ENCODE measurements around the gene MET. TPM values are rescaled to one million over a fixed set of nuclear protein-coding genes. Genes with fewer than 3 reads are reported as not detected.

MET gene
- total and polyA plus RNA-seq, 4 donors, result 10.2 to 41.9 (median 25.4) TPM

DNA sequence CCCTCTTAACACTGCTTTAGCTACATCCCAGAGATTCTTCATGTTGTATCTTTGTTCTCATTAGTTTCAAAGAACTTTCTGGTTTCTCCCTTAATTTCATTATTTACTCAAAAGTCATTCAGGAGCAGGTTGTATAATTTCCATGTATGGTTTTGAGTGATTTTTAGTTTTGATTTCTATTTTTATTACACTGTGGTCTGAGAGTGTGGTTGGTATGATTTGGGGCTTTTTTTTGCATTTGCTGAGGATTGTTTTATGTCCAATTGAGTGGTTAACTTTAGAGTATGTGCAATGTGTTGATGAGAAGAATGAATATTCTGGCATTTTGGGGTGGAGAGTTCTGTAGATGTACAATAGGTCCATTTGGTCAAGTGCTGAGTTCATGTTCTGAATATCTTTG, 152.5 kb downstream of the MET start:
- Histone ChIP-seq H3K27me3 (ENCODE audit: control insufficient read depth in 4 of 4, insufficient read depth in 4 of 4, low read length in 3 of 4) (no peaks in the 10 kb centered on the region), H3K36me3 (ENCODE audit: control insufficient read depth in 4 of 4, insufficient read depth in 3 of 4, low read depth in 1 of 4, low read length in 3 of 4) (no peaks in the 10 kb centered on the region), H3K4me1 (ENCODE audit: control insufficient read depth in 4 of 4, insufficient read depth in 4 of 4, low read length in 3 of 4) (no peaks in the 10 kb centered on the region), H3K4me3 (ENCODE audit: low read depth in 1 of 3, low read length in 3 of 3) (no peak overlapping the region), H3K9ac (ENCODE audit: low read depth in 1 of 2, low read length in 2 of 2) (no peak overlapping the region), H3K9me3 (ENCODE audit: control insufficient read depth in 4 of 4, low read length in 3 of 4) (no peaks in the 10 kb centered on the region), H3K27ac (ENCODE audit: low read depth in 1 of 2, low read length in 2 of 2) (no peak overlapping the region)
- DNase-seq (ENCODE audit: low spot score), result no peak
- TF ChIP-seq JUND (IDR thresholded peaks at IDR 0.05) (no peak), RAD21 (IDR thresholded peaks at IDR 0.05) (no peak), ATF3 (IDR thresholded peaks at IDR 0.05) (no peak), SP1 (IDR thresholded peaks at IDR 0.05) (no peak), HNF4A (conservative IDR thresholded peaks at IDR 0.05) (no peak), HNF4G (IDR thresholded peaks at IDR 0.05) (no peak), FOXA1 (IDR thresholded peaks at IDR 0.05) (no peak), YY1 (IDR thresholded peaks at IDR 0.05) (no peak), GABPA (IDR thresholded peaks at IDR 0.05 in 1 of 2, conservative IDR thresholded peaks at IDR 0.05 in 1 of 2) (no peak), TAF1 (conservative IDR thresholded peaks at IDR 0.05) (no peak), CTCF (IDR thresholded peaks at IDR 0.05; ENCODE audit: low read depth, low read length, missing input control) (no peak), REST (IDR thresholded peaks at IDR 0.05) (no peak), NR2F2 (IDR thresholded peaks at IDR 0.05) (no peak), RXRA (IDR thresholded peaks at IDR 0.05) (no peak), MAX (IDR thresholded peaks at IDR 0.05) (no peak)
- TF ChIP-seq, protein P1, sequence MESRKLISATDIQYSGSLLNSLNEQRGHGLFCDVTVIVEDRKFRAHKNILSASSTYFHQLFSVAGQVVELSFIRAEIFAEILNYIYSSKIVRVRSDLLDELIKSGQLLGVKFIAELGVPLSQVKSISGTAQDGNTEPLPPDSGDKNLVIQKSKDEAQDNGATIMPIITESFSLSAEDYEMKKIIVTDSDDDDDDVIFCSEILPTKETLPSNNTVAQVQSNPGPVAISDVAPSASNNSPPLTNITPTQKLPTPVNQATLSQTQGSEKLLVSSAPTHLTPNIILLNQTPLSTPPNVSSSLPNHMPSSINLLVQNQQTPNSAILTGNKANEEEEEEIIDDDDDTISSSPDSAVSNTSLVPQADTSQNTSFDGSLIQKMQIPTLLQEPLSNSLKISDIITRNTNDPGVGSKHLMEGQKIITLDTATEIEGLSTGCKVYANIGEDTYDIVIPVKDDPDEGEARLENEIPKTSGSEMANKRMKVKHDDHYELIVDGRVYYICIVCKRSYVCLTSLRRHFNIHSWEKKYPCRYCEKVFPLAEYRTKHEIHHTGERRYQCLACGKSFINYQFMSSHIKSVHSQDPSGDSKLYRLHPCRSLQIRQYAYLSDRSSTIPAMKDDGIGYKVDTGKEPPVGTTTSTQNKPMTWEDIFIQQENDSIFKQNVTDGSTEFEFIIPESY (IDR thresholded peaks at IDR 0.05), result no peak

- H3K4me1 ChIP-seq (ENCODE audit: control insufficient read depth in 4 of 4, insufficient read depth in 4 of 4, low read length in 3 of 4), result no peaks in the 10 kb centered on the region
- H3K27me3 ChIP-seq (ENCODE audit: control insufficient read depth in 4 of 4, insufficient read depth in 4 of 4, low read length in 3 of 4), result no peaks in the 10 kb centered on the region
- 97% methylated on average over 4 of the region's 4 CpGs for WGBS
- H3K9ac ChIP-seq (ENCODE audit: low read depth in 1 of 2, low read length in 2 of 2), result no peak overlapping the region
- no peak for DNase-seq (ENCODE audit: low spot score)
- no peak overlapping the region for H3K4me3 ChIP-seq (ENCODE audit: low read depth in 1 of 3, low read length in 3 of 3)
- H3K27ac ChIP-seq (ENCODE audit: low read depth in 1 of 2, low read length in 2 of 2), result no peak overlapping the region
- TF ChIP-seq FOXA2 (IDR thresholded peaks at IDR 0.05) (no peak), REST (IDR thresholded peaks at IDR 0.05) (no peak), RAD21 (IDR thresholded peaks at IDR 0.05) (no peak), TAF1 (conservative IDR thresholded peaks at IDR 0.05) (no peak), GABPA (IDR thresholded peaks at IDR 0.05 in 1 of 2, conservative IDR thresholded peaks at IDR 0.05 in 1 of 2) (no peak), HNF4G (IDR thresholded peaks at IDR 0.05) (no peak), SP1 (IDR thresholded peaks at IDR 0.05) (no peak), RXRA (IDR thresholded peaks at IDR 0.05) (no peak), JUND (IDR thresholded peaks at IDR 0.05) (no peak), EGR1 (IDR thresholded peaks at IDR 0.05; ENCODE audit: low read depth in 2 of 2) (no peak), NR2F2 (IDR thresholded peaks at IDR 0.05) (no peak), YY1 (IDR thresholded peaks at IDR 0.05) (no peak), ATF3 (IDR thresholded peaks at IDR 0.05) (no peak)
- H3K36me3 ChIP-seq (ENCODE audit: control insufficient read depth in 4 of 4, insufficient read depth in 3 of 4, low read depth in 1 of 4, low read length in 3 of 4), result peaks cover 0 to 5% (median 0%) of the 10 kb centered on the region in 4 donors
- H3K9me3 ChIP-seq (ENCODE audit: control insufficient read depth in 4 of 4, low read length in 3 of 4), result no peaks in the 10 kb centered on the region
Observed at GRCh38 chr7:116828281-116828680, 156.3 kb downstream of the MET start.
